K562 (cell line): Measurements from ENCODE around the gene GTPBP6. TPM values are rescaled to one million over a fixed set of nuclear protein-coding genes. Genes with fewer than 3 reads are reported as not detected.

ENCODE experiments used
- ATF6 ChIP-seq: sonication (generic); formaldehyde crosslinking; IDR thresholded peaks from 2 replicates; pipeline ENCODE4 v1.4.0; 2020; ENCODE audit warnings: mild to moderate bottlenecking, missing genetic modification reagents
- CBFA2T2 ChIP-seq: fragments of 450-650 bp; conservative IDR thresholded peaks from 2 replicates; pipeline ENCODE4 v1.6.1; 2017; ENCODE audit warnings: mild to moderate bottlenecking
- CBX1 ChIP-seq: sonication (generic); IDR thresholded peaks from 2 replicates; pipeline ENCODE4 v1.6.1; 2016; ENCODE audit warnings: antibody characterized with exemption, low read depth, mild to moderate bottlenecking
- CHD2 ChIP-seq: IDR thresholded peaks from 2 replicates; pipeline ENCODE4 v1.6.1; 2011; ENCODE audit warnings: low read depth, low read length
- EP400 ChIP-seq: fragments of 450-650 bp; IDR thresholded peaks from 2 replicates; pipeline ENCODE4 v1.6.1; 2017; ENCODE audit warnings: antibody characterized with exemption, mild to moderate bottlenecking, moderate library complexity
- GABPA ChIP-seq: fragments of 200-800 bp; sonication (Bioruptor generic); conservative IDR thresholded peaks from 2 replicates; pipeline ENCODE4 v1.6.1; 2016; ENCODE audit warnings: low read depth, missing genetic modification characterization, missing compliant biosample characterization
- HBP1 ChIP-seq: fragments of 450-650 bp; formaldehyde crosslinking; IDR thresholded peaks from 2 replicates; pipeline ENCODE4 v1.4.0; 2022; ENCODE audit warnings: missing genetic modification characterization
- HDAC3 ChIP-seq: fragments of 450-650 bp; IDR thresholded peaks from 2 replicates; pipeline ENCODE4 v1.6.1; 2018; ENCODE audit warnings: borderline replicate concordance, mild to moderate bottlenecking, moderate library complexity; ENCODE audit not compliant: partially characterized antibody
- HOXB6 ChIP-seq: fragments of 250-450 bp; sonication (Bioruptor Pico); IDR thresholded peaks from 2 replicates; pipeline ENCODE4 v1.5.1; 2022; ENCODE audit warnings: mild to moderate bottlenecking, borderline replicate concordance
- NCOA1 ChIP-seq: fragments of 450-650 bp; IDR thresholded peaks from 2 replicates; pipeline ENCODE4 v1.6.1; 2016; ENCODE audit warnings: low read depth
- NCOA4 ChIP-seq: fragments of 450-650 bp; IDR thresholded peaks from 2 replicates; pipeline ENCODE4 v1.6.1; 2018; ENCODE audit warnings: mild to moderate bottlenecking; ENCODE audit not compliant: partially characterized antibody
- NFIC ChIP-seq: fragments of 450-650 bp; IDR thresholded peaks from 2 replicates; pipeline ENCODE4 v1.6.1; 2017; ENCODE audit warnings: mild to moderate bottlenecking, inconsistent platforms
- SNRNP70 ChIP-seq: fragments of 200-400 bp; formaldehyde crosslinking; optimal IDR thresholded peaks from 2 replicates; pipeline ENCODE3; 2017; ENCODE audit warnings: low read depth, low read length
- ZNF146 ChIP-seq: IDR thresholded peaks from one replicate; pipeline ENCODE4 v1.6.1; 2018; ENCODE audit warnings: missing compliant biosample characterization; ENCODE audit not compliant: unreplicated experiment
- polyA plus RNA-seq, 8 experiments: library from polyadenylated mRNA; depleted of rRNA in 4 of 8; stranded (reverse) in 5 of 8; unstranded in 3 of 8; fragments of >200 nt; fragmentation: Nextera tagmentation in 2 of 8; fragmentation: Illumina TruSeq in 1 of 8; extraction: Ambion mirVana in 2 of 8; extraction: Trizol in 1 of 8; gene quantifications; 2 replicates each; pipeline versions ENCODE4 v1.2.1 to v1.2.3, GENCODE V29; 2011 to 2014; ENCODE audit warnings: inconsistent platforms in 1 of 8, missing spikeins in 1 of 8
- total RNA-seq, 7 experiments: library from RNA; depleted of rRNA in 6 of 7; stranded (reverse); fragments of >200 nt in 6 of 7; fragmentation: Illumina TruSeq in 2 of 7; extraction: Trizol in 2 of 7; gene quantifications; 2 replicates each; pipeline versions ENCODE4 v1.2.1 to v1.2.3, GENCODE V29; 2011 to 2021; ENCODE audit warnings: low replicate concordance in 1 of 7
- TF ChIP-seq, protein P1 (sequence below): fragments of 450-650 bp; formaldehyde crosslinking; IDR thresholded peaks from 2 replicates; pipeline ENCODE4 v1.4.0; 2020; ENCODE audit warnings: mild to moderate bottlenecking, moderate library complexity

Gene GTPBP6
- total and polyA plus RNA-seq, 9 of the 15 experiments (the other 6 are each of a cell fraction or from before 2014, with no cell fraction given), result 0.24 to 35.2 (median 8.0) TPM

DNA sequence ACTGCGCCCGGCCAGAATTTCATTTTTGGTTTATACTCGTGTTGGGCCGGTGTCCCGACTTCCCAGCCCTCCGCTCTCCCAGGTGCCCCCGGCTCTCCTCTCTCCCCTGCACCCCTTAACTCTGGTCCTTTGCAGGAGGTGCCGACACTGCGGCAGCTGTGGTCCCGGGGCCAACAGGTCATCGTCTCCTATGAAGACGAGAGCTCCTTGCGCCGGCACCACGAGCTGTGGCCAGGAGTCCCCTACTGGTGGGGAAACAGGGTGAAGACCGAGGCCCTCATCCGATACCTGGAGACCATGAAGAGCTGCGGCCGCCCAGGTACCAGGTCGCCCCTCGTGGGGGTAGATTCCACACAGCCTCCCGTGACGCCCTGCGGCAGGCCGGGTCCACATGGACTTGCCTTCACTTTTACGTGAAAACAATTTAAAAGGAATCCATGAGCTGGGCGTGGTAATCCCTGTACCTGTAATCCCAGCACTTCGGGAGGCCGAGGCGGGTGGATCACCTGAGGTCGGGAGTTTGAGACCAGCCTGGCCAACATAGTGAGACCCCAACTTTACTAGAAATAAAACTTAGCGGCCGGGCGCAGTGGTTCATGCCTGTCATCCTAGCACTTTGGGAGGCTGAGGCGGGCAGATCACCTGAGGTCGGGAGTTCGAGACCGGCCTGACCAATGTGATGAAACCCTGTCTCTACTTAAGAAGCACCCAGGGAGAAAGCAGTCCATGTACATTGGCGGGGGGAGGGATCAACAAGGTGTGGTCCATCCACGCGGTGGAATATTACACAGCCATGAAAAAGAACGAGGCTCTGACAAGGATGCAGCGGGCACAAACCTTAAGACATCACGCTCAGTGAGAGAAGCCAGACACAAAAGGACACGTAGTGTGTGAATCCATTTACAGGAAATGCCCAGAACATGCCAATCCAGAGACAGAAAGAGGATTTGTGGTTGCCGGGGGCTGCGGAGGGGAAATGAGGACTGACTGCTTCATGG, 25.4 kb downstream of the GTPBP6 start (continued):
- TF ChIP-seq NCOA4, result no peak
- no peak for TF ChIP-seq CHD2
- TF ChIP-seq ATF6 (CRISPR knock-in tag), result no peak
- TF ChIP-seq CBFA2T2, result no peak
- peak; percentile 43; the same call in 1 of the 2 replicates for TF ChIP-seq CBX1
- TF ChIP-seq EP400, result no peak
- no peak for TF ChIP-seq HOXB6
- TF ChIP-seq, protein P1, sequence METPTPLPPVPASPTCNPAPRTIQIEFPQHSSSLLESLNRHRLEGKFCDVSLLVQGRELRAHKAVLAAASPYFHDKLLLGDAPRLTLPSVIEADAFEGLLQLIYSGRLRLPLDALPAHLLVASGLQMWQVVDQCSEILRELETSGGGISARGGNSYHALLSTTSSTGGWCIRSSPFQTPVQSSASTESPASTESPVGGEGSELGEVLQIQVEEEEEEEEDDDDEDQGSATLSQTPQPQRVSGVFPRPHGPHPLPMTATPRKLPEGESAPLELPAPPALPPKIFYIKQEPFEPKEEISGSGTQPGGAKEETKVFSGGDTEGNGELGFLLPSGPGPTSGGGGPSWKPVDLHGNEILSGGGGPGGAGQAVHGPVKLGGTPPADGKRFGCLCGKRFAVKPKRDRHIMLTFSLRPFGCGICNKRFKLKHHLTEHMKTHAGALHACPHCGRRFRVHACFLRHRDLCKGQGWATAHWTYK (CRISPR knock-in tag), result no peak
- TF ChIP-seq NCOA1, result no peak
- TF ChIP-seq ZNF146 (CRISPR knock-in tag), result peak; percentile 100
- no peak for TF ChIP-seq HDAC3
- no peak for TF ChIP-seq NFIC
- no peak for TF ChIP-seq HBP1 (CRISPR knock-in tag)
- TF ChIP-seq SNRNP70, result no peak
- TF ChIP-seq GABPA, result no peak
